ENCODE measurements around the gene GTF3C6. TPM values are rescaled to one million over a fixed set of nuclear protein-coding genes. Genes with fewer than 3 reads are reported as not detected.

GTF3C6 gene
- total and polyA plus RNA-seq, 7 donors: 112 to 159 (median 126) TPM

DNA sequence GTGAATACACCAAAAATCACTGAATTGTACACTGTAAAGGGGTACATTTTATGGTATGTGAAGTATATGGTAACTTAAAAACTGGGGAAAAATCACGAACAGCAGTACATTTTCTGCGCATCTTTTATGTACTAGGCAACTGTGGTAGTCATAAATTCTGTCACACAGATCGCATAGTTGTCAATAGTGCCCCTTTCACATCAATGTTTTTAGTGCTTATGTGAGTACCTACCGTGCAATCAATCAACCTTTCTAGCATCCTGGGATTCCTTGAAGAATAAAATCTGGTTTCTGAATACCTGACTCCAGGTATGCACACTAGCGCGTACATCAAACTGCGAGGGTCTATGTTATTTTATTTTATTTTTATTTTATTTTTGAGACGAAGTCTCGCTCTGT is 22.7 kb downstream of the GTF3C6 start:
- TF ChIP-seq CTCF (IDR thresholded peaks at IDR 0.05): no peak
- H3K4me1 ChIP-seq: peaks cover 6% of the 10 kb centered on the region
- ATAC-seq: peak in 2 of 4 donors; percentile 1 to 3
- intact Hi-C loops (cut with DNase I): no loop called here
- 44 to 59% (median 51%) methylated on average over 9 of the region's 9 CpGs for WGBS, 3 donors
- H3K27me3 ChIP-seq (ENCODE audit: insufficient read depth in 3 of 3, low read length in 2 of 3): no peaks in the 10 kb centered on the region
- peak overlapping the region; percentile 87 for H3K4me3 ChIP-seq
- H3K27ac ChIP-seq: peak overlapping the region; percentile 91
- H3K9me3 ChIP-seq: no peaks in the 10 kb centered on the region
- no peak for DNase-seq
- peaks cover 4 to 17% of the 10 kb centered on the region in 2 donors for H3K36me3 ChIP-seq (ENCODE audit: insufficient read depth in 1 of 2, low read depth in 1 of 2)

- Histone ChIP-seq H3K27ac (no peak overlapping the region), H3K4me3 (no peak overlapping the region), H3K27me3 (ENCODE audit: insufficient read depth in 3 of 3, low read length in 2 of 3) (no peaks in the 10 kb centered on the region), H3K9me3 (no peaks in the 10 kb centered on the region), H3K4me1 (no peaks in the 10 kb centered on the region), H3K36me3 (ENCODE audit: insufficient read depth in 1 of 2, low read depth in 1 of 2) (peaks cover 3 to 87% of the 10 kb centered on the region in 2 donors)
- WGBS, 3 donors: 74 to 79% (median 74%) methylated on average over 11 of the region's 11 CpGs
- ATAC-seq: no peak
- no peak for TF ChIP-seq CTCF (IDR thresholded peaks at IDR 0.05)
- intact Hi-C loops (cut with DNase I): no loop called here
- DNase-seq: no peak
Measured at GRCh38 chr6:110990840-110991576, 32.5 kb downstream of the GTF3C6 start.

DNA sequence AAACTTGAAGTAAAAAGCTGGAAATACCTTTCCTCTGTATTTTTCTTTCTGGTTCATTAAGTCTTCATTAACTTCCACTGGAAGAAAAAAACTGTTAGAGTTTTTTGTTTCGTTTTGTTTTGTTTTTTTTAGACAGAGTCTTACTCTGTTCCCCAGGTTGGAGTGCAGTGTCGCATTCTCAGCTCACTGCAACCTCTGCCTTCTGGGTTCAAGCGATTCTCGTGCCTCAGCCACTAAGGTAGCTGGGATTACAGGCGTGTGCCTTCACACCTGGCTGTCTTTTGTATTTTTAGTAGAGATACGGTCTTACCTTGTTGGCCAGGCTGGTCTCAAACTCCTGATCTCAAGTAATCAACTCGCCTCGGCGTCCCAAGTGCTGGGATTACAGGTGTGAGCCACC is 38.2 kb downstream of the GTF3C6 start:
- intact Hi-C loops (cut with DNase I): no loop called here
- Histone ChIP-seq H3K27me3 (ENCODE audit: insufficient read depth in 3 of 3, low read length in 2 of 3) (no peaks in the 10 kb centered on the region), H3K9me3 (no peaks in the 10 kb centered on the region), H3K4me3 (no peak overlapping the region), H3K4me1 (no peaks in the 10 kb centered on the region), H3K27ac (no peak overlapping the region), H3K36me3 (ENCODE audit: insufficient read depth in 1 of 2, low read depth in 1 of 2) (peaks cover 0 to 85% of the 10 kb centered on the region in 2 donors)
- TF ChIP-seq CTCF (IDR thresholded peaks at IDR 0.05): no peak
- ATAC-seq: no peak
- 91 to 94% (median 93%) methylated on average over 9 of the region's 9 CpGs for WGBS, 3 donors
- no peak for DNase-seq

- DNase-seq (no peak), ATAC-seq (peak in 1 of 4 donors; percentile 48)
- no peak overlapping the region for H3K4me3 ChIP-seq
- TF ChIP-seq CTCF (IDR thresholded peaks at IDR 0.05): peak; percentile 51
- H3K9me3 ChIP-seq: no peaks in the 10 kb centered on the region
- no peak overlapping the region for H3K27ac ChIP-seq
- intact Hi-C loops (cut with DNase I): loop anchor here in 1 of 2 donors (2.0 kb wide), 1 partner anchor 473 kb away; no protein-coding TSS in a partner anchor
- no peaks in the 10 kb centered on the region for H3K4me1 ChIP-seq
- H3K27me3 ChIP-seq (ENCODE audit: insufficient read depth in 3 of 3, low read length in 2 of 3): no peaks in the 10 kb centered on the region
- H3K36me3 ChIP-seq (ENCODE audit: insufficient read depth in 1 of 2, low read depth in 1 of 2): peaks cover 8 to 95% of the 10 kb centered on the region in 2 donors
- WGBS, 3 donors: 61 to 67% (median 66%) methylated on average over 2 of the region's 2 CpGs
Measured at GRCh38 chr6:110999634-111000270, 41.2 kb downstream of the GTF3C6 start.

Data from psoas muscle (tissue), 8 donors.